HG03378 (cell line): ENCODE results near the gene SNRNP70.
"Not testable (repeated sequence)": the region's sequence is repeated elsewhere in the genome, so short reads cannot be mapped to it uniquely, and the experiment has no call there.

ENCODE experiments used
- ATAC-seq: cut with Tn5 transposase; IDR thresholded peaks from one replicate; pipeline ENCODE4 v1.9.1; 2021; ENCODE audit warnings: mild to moderate bottlenecking, moderate library complexity; ENCODE audit not compliant: unreplicated experiment

SNRNP70 gene

DNA sequence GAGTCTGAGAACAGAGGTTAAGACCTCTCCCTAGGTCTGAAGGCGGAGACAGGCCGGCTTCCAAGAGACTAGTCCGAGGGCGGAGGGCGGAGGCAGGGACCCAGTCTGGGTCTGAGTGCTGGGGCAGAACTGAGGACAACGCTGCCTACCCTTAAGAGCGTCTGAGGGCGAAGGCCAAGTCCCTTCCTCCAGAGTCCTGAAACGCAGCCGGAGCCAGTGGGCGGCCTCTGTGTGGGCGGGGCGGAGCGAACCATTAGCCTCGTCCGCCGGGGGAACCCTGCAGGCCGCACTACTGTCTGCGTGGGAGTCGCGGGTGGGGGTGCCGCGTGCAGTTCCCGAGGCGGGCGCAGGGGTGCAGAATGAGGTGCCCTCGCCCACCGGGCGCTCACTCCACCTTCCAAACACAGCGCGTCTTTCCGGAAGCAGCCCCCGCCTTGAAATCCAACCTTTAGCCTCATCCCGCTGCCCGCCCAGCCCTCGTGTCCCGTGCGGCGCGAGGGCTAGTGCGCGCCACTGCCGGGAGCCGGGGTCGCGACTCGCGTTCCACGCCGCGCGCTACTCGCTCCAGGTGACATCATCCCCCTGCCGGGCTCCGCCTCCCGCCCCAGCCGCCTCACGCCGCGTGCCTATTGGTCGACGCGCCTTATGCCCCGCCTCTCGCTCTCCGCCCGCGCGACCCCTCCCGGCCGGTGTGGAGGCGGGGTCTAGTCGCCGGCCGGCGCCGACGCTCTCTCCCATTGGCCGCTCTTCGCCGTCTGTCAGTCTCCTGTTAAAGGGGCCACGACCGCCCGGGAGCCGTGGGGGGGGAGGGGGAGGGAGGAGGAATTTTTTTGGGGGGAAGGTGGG is 33.5 kb downstream of the SNRNP70 start, which contains the start of gene C19orf73:
C19orf73 (minus strand) TSS at position 579 of the 846 bp plus-strand sequence; CDS start at position 458, 121 bp downstream.
- peak; percentile 46 for ATAC-seq

DNA sequence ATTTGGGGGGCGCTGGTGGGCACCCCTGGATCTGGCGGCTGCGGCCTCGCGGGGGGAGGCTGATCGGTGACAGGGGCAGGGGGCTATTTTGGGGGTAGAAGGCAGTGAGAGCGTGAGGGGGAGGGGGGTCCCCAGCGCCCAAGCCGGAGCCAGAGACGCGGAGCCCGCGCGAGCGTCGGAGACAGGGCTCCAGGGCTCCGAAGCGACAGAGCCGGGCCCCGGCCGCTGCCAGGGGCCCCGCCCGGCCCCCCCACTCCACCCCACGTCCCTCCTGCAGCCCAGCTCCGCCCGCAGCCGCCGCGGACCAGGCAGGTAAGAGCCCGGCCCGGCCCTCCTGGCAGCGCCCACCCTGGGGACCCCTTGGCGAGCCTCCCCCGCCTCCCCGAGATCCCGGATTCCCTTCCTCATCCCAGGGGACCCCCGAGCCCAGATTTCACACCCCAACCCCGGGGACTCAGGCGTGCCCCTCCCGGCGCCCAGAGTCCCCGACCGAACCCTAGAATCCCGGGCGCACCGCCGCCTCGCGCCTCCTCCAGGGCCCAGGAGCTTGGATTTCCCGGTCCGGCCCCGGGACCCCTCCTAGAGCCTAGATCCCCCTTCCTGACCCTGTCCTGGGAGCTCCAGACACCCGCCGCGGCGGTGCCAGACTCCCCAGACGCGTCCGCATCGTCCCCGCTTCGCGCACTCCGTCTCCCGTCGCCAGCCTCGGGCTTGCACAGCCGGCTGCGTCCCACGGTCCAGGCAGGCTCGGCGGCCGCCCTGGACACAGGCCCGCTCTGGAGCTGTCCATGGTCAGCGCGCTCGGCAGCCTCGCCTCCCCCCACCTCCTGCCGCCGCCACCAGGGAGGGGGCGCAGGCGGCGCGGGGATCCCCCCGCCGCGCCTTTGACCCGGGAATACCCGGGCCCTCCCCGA is 34.4 kb downstream of the SNRNP70 start, which contains the start of gene PPFIA3:
PPFIA3 (plus strand) TSS at position 134 of the 914 bp plus-strand sequence. CDS start 8,330 bp downstream, outside the sequence.
- no peak for ATAC-seq

DNA sequence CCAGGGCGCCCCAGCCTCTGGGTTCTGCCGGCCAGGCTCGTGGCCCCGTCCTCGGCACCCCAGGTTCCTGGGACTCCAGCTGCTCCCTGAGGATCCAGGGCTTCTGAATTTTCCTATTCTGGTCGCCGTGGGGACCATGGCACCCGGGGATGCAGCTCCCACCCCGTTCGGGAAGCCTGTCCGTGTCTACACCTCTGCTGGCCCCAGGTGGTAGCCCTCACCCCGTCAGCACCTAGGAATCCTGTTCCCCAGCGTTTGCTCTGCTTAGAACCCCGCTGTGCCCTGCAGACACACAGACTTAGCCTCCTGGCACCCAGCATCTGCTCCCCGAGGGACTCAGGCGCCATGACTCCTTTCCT is 35.1 kb downstream of the SNRNP70 start:
- no peak for ATAC-seq

DNA sequence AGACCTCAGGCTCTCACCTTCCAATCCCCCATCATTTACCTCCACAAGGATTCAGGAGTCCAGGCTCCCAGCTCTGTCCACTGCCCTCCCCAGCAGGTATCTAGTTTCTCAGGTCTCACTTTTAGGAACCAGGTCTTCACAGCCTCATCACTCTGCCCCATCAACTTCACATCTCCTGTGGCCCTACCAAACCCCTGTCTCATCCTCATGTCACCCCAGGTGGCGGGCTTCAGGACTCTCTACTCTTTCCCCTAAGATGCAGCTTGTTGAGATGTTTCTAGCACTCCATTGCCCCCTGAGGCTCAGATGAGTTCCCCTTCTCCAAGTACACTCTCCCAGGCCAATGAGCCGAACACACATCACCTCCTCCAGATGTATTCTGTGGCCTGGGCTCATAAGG is 35.6 kb downstream of the SNRNP70 start:
- ATAC-seq = no peak

DNA sequence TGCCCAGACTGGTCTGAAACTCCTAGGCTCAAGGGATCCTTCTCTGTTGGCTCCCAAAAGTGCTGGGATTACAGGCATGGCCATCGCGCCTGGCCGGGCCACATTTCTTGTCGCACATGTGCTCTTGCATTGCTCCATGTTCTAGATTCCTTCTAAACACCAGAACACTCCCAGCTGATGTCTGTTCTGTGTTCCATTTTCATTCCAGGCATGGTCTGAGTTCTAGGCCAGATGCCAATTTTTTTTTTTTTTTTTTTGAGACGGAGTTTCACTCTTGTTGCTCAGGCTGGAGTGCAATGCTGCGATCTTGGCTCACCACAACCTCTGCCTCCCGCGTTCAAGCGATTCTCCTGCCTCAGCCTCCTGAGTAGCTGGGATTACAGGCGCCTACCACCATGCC is 36.6 kb downstream of the SNRNP70 start:
- not testable (repeated sequence) for ATAC-seq

DNA sequence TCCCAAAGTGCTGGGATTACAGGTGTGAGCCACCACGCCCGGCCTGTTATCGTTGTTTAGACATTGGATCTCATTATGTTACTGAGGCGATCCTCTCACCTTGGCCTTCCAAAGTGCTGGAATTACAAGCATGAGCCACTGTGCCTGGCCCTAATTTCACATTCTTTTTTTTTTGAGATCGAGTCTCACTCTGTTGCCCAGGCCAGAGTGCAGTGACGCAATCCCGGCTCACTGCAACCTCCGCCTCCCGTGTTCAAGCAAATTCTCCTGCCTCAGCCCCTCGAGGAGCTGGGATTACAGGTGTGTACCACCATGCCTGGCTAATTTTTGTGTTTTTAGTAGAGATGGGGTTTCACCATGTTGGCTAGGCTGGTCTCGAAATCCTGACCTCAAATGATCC is 38.0 kb downstream of the SNRNP70 start:
- not testable (repeated sequence) for ATAC-seq

DNA sequence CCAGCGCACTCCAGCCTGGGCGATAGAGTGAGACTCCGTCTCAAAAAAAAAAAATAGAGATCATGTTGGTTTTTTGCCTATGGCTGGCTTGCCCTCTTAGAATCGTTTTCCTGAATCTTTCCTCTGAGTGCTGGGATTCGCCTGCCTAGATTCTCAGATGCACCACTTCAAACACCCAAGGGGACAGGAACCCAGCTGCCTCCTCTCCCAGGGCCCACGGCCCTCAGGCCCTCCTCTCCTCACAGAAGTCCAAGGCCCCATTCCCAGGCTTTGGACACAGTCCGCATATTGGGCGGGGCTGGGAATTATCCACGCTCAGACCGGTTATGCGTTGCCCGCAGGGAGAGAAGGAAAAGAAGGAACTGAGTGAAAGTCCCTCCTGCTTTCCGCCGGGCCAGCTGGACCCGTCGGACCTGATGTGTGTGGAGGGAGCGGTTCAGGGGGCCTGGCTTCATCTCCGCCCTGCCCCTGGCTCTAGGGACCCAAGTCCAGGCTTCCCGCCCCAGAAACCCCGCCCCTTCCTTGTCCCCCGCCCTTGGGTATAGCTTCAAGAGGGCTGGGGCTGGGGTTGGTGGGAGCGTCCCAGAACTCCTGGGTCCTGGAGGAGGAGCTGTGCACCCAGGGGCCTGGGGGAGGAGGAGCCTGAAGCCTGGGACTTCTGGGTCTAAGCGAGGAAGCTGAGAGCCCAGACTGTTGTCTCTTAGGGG is 39.9 kb downstream of the SNRNP70 start:
- ATAC-seq = no peak

DNA sequence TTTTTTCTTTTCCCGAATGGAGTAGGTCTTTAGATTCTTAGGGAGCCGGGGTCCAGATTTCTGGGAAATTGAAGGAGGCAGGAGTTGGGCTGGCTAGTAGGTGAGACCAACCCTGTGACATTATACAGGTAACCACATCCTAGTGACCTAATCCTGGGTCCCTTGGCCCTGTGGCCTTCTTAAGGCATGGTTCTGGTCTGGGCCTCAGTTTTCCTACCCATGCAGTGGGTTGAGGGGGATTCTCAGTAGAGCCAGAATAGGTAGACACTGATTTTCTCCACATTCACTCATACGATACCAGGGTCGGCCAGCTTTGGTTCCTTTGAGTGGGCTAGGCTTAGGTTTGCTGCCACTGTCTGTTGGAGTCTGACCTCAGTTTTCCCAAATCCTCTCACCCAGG is 41.3 kb downstream of the SNRNP70 start:
- ATAC-seq = no peak

DNA sequence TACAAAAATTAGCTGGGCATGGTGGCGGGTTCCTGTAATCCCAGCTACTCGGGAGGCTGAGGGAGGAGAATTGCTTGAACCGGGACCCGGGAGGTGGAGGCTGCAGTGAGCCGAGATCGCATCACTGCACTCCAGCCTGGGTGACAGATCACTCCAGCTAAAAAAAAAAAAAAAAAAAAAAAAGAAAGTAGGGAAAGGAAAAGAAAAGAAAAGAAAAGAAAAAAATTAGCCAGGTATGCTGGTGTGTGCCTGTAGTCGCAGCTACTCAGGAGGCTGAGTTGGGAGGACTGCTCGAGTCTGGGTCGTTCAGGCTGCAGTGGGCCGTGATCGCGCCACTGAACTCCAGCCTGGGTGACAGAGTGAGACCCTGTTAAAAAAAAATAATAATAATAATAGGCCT is 42.0 kb downstream of the SNRNP70 start:
- not testable (repeated sequence) for ATAC-seq

DNA sequence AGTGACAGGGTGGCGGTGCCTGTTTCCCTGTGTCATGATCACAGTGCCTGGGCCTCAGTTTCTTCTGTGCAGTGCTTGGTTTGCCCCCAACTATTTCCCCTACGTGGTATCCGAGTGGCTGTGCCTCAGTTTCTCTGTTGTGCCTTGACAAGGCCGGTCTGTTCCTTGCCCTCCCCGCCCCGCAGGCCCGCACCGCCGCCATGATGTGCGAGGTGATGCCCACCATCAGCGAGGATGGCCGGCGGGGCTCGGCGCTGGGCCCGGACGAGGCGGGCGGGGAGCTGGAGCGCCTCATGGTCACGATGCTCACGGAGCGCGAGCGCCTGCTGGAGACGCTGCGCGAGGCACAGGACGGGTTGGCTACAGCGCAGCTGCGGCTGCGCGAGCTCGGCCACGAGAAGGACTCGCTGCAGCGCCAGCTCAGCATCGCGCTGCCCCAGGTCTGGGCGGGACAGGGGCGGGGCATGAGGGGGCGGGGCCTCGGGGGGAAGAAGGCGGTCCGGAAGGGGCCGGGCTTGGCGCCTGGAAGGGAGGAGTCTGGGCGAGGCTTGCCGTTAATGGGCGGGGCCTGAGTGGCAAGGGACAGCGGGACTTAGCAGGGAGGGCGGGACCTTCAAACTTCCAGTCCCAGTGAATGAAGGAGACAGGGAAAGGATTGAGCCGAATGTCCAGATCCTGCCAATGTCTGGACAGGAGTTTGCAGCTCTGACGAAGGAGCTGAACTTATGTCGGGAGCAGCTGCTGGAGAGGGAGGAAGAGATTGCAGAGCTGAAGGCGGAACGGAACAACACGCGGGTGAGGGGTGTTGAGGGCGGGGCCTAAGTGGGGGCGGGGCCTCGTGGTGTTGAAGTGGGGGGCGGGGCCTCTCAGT is 42.7 kb downstream of the SNRNP70 start:
- peak; percentile 82 for ATAC-seq

DNA sequence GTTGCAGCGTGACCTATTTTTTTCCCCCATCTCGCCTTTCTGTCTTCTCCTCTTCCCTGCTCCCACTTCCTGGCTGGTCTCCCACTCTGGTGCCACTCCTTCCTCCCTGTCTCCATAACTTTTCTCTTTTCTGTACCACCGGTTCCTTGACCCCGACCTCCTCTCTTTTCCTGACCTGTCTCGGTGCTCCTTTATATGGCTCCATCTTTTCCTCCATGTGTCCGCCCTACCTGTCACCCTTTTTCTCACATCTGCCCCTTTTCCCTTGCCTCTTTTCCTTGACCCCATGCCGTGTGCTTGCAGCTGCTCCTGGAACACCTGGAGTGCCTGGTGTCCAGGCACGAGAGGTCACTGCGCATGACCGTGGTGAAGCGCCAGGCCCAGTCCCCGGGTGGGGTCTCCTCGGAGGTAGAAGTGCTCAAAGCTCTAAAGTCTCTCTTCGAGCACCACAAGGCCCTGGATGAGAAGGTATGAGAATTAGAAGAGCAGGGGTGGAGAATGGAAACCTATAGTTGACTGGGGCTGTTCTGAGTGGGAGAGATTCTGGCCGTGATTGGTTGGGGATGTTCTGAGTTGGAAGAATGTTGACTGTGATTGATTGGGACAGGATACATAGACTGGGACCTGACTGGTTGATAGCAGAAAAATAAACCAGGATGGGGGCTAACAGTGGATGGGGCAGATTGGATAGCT is 43.4 kb downstream of the SNRNP70 start:
- no peak for ATAC-seq

DNA sequence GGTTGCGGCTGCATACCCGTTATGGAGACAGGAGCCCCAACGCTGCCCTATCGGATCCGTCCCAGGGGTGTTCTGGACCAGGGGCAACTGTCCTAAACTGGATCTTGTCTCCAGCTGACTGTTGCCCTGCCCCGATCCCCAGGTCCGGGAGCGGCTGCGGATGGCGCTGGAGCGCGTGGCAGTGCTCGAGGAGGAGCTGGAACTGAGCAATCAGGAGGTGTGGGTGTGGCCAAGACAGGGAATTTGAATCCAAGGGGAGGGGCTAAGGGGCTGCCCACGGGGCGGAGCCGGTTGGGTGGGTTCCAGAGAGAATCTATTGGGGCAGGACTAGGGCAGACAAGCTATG is 44.0 kb downstream of the SNRNP70 start:
- ATAC-seq = no peak

DNA sequence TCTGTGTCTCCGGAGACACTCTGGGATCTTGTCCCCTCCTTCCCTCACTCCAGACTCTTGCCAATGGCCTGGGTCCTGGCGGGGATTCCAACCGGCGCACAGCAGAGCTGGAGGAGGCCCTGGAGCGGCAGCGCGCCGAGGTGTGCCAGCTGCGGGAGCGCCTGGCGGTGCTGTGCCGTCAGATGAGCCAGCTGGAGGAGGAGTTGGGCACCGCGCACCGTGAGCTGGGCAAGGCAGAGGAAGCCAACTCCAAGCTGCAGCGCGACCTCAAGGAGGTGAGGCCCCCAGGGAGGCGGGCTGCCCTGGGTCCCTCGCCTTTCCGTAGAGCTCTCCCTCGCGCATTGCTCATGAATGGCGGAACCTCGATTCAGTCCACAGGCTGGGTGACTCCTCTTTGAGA is 45.1 kb downstream of the SNRNP70 start:
- ATAC-seq = no peak

DNA sequence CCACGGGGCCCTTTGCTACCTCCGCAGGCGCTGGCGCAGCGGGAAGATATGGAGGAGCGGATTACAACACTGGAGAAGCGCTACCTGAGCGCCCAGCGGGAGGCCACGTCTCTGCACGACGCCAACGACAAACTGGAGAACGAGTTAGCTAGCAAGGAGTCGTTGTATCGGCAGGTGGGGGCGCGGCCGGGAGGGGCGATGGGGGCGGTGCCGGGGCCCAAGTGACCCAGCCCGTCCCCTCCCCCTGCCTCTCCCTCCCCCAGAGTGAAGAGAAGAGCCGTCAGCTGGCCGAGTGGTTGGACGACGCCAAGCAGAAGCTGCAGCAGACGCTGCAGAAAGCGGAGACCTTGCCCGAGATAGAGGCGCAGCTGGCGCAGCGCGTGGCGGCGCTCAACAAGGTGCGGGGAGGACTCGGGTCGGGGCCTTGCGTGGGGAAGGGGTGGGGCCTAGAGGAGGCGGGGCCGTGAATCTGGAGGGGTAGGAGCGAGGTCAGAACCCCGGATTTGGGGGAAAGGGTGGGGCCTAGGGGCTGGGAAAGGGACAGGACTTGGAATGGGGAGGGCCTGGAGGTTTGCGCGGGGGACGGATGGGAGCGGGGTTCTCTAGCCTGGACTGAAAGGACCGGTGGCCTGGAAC is 47.8 kb downstream of the SNRNP70 start:
- ATAC-seq = no peak

DNA sequence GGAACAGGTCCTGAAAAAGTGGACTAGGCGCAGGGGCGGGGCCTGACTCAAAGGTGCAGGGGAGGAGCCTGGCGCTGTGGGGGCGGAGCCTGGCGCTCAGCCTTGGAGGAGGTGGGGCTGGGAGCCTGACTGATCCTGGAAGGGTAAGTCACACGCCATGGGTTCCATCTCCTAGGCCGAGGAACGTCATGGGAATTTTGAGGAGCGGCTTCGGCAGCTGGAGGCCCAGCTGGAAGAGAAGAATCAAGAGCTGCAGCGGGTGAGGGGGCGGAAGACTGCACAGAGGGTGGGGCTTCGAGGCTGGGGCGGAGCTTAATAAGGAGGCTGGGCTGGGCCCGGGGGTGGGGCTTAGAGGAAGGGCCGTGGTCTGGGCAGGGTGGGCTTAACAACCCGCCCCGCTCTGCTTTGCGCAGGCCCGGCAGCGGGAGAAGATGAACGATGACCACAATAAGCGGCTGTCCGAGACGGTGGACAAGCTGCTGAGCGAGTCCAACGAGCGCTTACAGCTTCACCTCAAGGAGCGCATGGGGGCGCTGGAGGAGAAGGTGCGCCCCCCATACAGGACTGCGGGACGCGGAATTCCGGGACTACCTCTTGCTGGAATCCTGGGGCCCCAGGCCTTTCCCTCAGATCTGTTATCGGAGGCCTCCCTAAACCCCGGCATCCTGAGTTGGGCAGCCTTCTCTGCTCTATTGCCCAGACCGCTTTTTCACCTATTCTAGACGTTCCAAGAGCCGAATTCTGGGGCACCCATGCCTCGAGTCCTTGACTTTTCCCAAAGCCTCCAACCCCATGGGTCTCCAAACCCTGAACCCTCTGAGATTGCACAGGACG is 48.6 kb downstream of the SNRNP70 start:
- ATAC-seq = no peak

DNA sequence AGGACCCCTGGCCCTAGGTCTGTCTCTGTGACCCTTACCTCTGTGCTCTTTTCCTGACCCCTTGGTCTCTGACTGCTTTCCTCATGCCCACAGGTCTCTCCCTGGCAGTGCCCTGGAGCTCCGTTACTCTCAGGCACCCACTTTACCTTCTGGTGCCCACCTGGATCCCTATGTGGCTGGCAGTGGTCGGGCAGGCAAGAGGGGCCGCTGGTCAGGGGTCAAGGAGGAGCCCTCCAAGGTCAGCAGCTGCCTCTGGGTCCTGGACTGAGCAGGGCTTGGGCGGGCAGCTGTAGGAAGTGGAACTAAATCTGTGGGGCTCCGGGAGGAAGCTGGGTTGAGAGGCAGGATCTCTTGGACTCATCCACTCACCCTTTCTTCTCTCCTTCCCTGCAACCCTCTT is 50.4 kb downstream of the SNRNP70 start:
- ATAC-seq = no peak

DNA sequence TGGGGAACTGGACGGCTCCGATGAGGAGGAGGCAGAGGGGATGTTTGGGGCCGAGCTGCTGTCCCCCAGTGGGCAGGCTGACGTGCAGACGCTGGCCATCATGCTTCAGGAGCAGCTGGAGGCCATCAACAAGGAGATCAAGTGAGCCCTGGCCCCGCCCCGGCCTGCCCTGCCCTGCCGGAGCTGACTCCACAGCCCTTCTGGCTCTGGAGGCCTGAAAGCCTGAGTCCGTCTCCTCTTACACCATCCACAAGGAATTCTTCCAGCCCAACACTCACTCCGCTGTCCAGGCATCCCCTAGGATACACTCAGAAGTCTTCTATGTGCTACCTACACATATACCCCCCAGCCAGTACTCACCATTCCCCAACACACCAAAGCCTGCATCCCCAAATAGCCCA is 51.5 kb downstream of the SNRNP70 start:
- ATAC-seq = no peak

DNA sequence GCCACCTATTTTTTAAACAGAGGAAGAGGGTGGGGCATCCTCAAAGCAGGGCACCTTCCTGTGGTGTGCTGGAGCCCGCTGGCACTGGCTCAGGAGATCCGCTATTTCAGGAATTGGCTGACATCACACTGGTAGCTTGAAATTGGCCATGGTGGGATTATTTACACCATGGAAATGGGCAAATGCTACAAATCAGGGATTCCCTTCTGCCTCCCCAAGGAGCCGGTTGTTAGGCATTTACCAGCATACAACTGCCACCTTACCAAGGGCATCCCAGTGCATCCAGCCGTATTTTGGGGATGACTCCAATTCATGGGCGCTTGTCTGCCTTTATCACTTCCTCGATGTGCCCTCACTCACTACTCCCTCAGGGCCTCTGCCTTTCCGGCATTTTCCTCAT is 55.7 kb downstream of the SNRNP70 start:
- ATAC-seq = no peak
